Lung (tissue), 12 donors: Measurements from ENCODE around the gene MCFD2. TPM values are rescaled to one million over a fixed set of nuclear protein-coding genes. Genes with fewer than 3 reads are reported as not detected.

Experiments used
- ATAC-seq: fragments of 200-7000 bp; cut with Tn5 transposase; one replicate; pipeline ENCODE4 v1.9.1; 2020; ENCODE audit warnings: moderate number of reproducible peaks; ENCODE audit not compliant: insufficient read depth, low FRiP score
- DNase-seq, 3 donors: peaks; one replicate each; pipeline ENCODE4 v3.0.0-alpha.2; 2013 to 2017
- H3K27ac ChIP-seq, 2 donors: one replicate each; pipeline ENCODE4 v1.5.1; 2013; ENCODE audit warnings: mild to moderate bottlenecking in 2 of 2, moderate library complexity in 2 of 2, control low read depth in 1 of 2, inconsistent platforms in 1 of 2, low read depth in 1 of 2, low read length in 1 of 2
- H3K27me3 ChIP-seq, 3 donors: one replicate each; pipeline ENCODE4 v1.5.1; 2013; ENCODE audit warnings: low read length in 2 of 3; ENCODE audit not compliant: control insufficient read depth in 3 of 3, insufficient read depth in 3 of 3
- H3K36me3 ChIP-seq, 4 donors: one replicate each; pipeline ENCODE4 v1.5.1; 2013; ENCODE audit warnings: low read length in 4 of 4, mild to moderate bottlenecking in 1 of 4, moderate library complexity in 1 of 4; ENCODE audit not compliant: control insufficient read depth in 4 of 4, insufficient read depth in 4 of 4
- H3K4me1 ChIP-seq, 5 donors: one replicate each; pipeline ENCODE4 v1.5.1; 2013; ENCODE audit warnings: low read length in 5 of 5, mild to moderate bottlenecking in 2 of 5, moderate library complexity in 1 of 5; ENCODE audit not compliant: control insufficient read depth in 5 of 5, insufficient read depth in 5 of 5
- H3K4me3 ChIP-seq: one replicate; pipeline ENCODE4 v1.5.1; 2013; ENCODE audit warnings: mild to moderate bottlenecking, control low read depth, moderate library complexity
- H3K9ac ChIP-seq, 2 donors: one replicate each; pipeline ENCODE4 v1.5.1; 2013; ENCODE audit warnings: low read length in 2 of 2, control low read depth in 1 of 2; ENCODE audit not compliant: insufficient read depth in 1 of 2
- H3K9me3 ChIP-seq, 4 donors: one replicate each; pipeline ENCODE4 v1.5.1; 2013; ENCODE audit warnings: low read length in 3 of 4, mild to moderate bottlenecking in 1 of 4, moderate library complexity in 1 of 4; ENCODE audit not compliant: control insufficient read depth in 4 of 4, insufficient read depth in 3 of 4
- WGBS, 2 donors: extraction: QIAGEN DNeasy Blood & Tissue Kit; methylation state at CpG; one replicate each; pipeline ENCODE4 v1.1.7; 2013; 5-methylcytosine and 5-hydroxymethylcytosine counted together
- polyA plus RNA-seq, 2 donors: library from polyadenylated mRNA; stranded (reverse); fragments of 200-250 nt; gene quantifications; one replicate each; pipeline ENCODE4 v1.2.1, GENCODE V29; 2013
- total RNA-seq, 2 donors: library from RNA; depleted of rRNA in 1 of 2; stranded (reverse); fragments of >200 nt in 1 of 2; gene quantifications; one replicate each; pipeline ENCODE4 v1.2.1, GENCODE V29; 2014 to 2021
- TF ChIP-seq, protein P1 (sequence below): IDR thresholded peaks from 2 replicates; pipeline ENCODE4 v1.5.1; 2012; ENCODE audit warnings: mild to moderate bottlenecking; ENCODE audit errors: control extremely low read depth, extremely low read depth
- donor health status: control.
- donor health status: control.
- donor health status: Bipolar disorder and iron deficiency.
- donor health status: healthy.
- donor health status: DM: yes; HTN: yes; CAD: no.

The MCFD2 gene
- total and polyA plus RNA-seq, 4 donors, result 22.0 to 101 (median 68.6) TPM

DNA sequence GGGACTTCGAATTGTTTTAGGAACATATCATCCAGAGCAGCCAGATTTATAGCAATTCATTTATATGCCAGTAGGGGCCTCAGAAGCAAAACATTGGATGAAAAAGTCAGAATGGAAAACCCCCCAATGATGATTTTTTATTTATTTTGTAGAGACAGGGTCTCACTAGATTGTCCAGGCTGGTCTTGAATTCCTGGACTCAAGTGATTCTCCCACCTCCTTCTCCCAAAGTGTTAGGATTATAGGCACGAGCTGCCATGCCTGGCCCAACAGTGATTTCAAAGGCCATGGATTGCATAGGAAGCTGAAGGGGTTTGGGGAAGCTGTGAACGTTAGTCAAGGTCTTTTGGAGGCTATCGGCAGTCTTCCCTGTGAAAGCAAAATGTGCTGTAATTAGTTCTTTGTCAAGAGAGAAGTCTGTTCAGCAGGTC, 21.9 kb upstream of the MCFD2 start:
- Histone ChIP-seq H3K4me3 (no peak overlapping the region), H3K27ac (no peak overlapping the region), H3K9ac (no peak overlapping the region), H3K9me3 (no peaks in the 10 kb centered on the region), H3K27me3 (no peaks in the 10 kb centered on the region), H3K36me3 (no peaks in the 10 kb centered on the region), H3K4me1 (peaks cover 0 to 19% (median 4%) of the 10 kb centered on the region in 5 donors)
- TF ChIP-seq, protein P1, sequence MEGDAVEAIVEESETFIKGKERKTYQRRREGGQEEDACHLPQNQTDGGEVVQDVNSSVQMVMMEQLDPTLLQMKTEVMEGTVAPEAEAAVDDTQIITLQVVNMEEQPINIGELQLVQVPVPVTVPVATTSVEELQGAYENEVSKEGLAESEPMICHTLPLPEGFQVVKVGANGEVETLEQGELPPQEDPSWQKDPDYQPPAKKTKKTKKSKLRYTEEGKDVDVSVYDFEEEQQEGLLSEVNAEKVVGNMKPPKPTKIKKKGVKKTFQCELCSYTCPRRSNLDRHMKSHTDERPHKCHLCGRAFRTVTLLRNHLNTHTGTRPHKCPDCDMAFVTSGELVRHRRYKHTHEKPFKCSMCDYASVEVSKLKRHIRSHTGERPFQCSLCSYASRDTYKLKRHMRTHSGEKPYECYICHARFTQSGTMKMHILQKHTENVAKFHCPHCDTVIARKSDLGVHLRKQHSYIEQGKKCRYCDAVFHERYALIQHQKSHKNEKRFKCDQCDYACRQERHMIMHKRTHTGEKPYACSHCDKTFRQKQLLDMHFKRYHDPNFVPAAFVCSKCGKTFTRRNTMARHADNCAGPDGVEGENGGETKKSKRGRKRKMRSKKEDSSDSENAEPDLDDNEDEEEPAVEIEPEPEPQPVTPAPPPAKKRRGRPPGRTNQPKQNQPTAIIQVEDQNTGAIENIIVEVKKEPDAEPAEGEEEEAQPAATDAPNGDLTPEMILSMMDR, result no peak
- ATAC-seq (no peak), DNase-seq (no peak)
- 54 to 61% methylated on average over 4 of the region's 4 CpGs for WGBS, 2 donors

DNA sequence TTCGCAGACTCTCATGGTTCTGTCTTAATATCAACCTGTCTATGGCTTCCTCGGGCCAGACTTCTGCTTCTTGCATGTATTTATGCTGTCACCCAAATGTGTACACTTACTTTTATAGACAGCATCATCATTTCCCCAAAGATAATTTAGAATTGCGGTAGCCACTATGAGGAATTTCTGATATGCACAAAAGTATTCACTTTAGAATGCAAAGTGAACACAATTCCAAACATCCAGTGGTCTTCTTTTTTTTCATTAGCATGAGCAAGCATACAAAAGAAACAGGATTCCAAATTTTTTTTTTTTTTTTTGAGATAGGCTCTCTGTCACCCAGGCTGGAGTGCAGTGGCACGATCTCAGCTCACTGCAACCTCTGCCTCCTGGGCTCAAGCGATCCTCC, 21.0 kb upstream of the MCFD2 start:
- Histone ChIP-seq H3K36me3 (no peaks in the 10 kb centered on the region), H3K27me3 (no peaks in the 10 kb centered on the region), H3K4me1 (peaks cover 0 to 10% (median 4%) of the 10 kb centered on the region in 5 donors), H3K9ac (no peak overlapping the region), H3K27ac (no peak overlapping the region), H3K9me3 (no peaks in the 10 kb centered on the region), H3K4me3 (no peak overlapping the region)
- WGBS, 2 donors, result 95% methylated on average over 5 of the region's 5 CpGs
- DNase-seq, result no peak
- TF ChIP-seq, protein P1, result no peak
- no peak for ATAC-seq

DNA sequence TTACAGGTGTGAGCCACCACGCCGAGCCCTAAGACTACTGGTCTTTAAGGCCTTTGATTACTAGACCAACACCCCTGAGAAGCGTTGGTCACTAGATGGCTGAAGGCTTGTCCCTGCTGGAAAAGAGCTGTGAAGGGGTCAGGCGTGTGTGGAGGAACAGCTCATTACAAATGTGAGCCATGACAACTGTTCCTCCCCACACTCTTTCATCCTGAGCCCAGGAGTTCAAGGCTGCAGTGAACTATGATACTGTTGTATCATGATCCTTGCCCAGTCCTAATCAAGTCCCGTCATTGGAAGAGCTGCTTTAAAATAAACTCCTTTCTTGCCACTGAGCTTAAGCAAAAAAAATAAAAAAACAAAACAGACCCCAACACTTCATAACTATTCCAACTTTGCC, 19.5 kb upstream of the MCFD2 start:
- WGBS, 2 donors, result 92 to 94% methylated on average over 5 of the region's 5 CpGs
- Histone ChIP-seq H3K27me3 (no peaks in the 10 kb centered on the region), H3K36me3 (no peaks in the 10 kb centered on the region), H3K9me3 (no peaks in the 10 kb centered on the region), H3K27ac (no peak overlapping the region), H3K4me3 (no peak overlapping the region), H3K4me1 (peaks cover 0 to 6% (median 3%) of the 10 kb centered on the region in 5 donors), H3K9ac (no peak overlapping the region)
- ATAC-seq, result no peak
- no peak for DNase-seq
- TF ChIP-seq, protein P1, result no peak

DNA sequence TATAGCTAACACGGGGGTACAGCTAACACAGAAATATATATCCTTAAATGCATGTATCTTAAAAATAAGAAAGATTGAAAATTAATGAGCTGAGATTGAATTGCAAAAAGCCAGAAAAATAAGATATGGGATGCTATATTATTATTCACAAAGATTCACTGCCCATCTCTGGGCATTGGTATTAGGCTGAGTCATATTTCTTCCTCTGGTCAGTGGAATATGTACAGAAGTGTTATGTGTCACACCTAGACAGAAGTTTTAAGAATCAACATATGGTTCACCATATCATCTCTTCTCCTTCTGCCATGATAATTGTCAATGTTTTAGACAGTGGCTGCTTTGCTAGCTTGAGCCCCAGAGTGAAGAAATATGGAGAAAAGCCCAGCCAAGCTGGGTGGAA, 14.0 kb upstream of the MCFD2 start:
- Histone ChIP-seq H3K36me3 (no peaks in the 10 kb centered on the region), H3K9ac (no peak overlapping the region), H3K4me1 (peaks cover 0 to under 1% (median 0%) of the 10 kb centered on the region in 5 donors), H3K4me3 (no peak overlapping the region), H3K27ac (no peak overlapping the region), H3K27me3 (no peaks in the 10 kb centered on the region), H3K9me3 (peaks cover 0 to 4% (median 0%) of the 10 kb centered on the region in 4 donors)
- 95% methylated on average over 1 of the region's 1 CpG for WGBS, 2 donors
- ATAC-seq (no peak), DNase-seq (no peak)
- TF ChIP-seq, protein P1, result no peak
